ENCODE data around the gene NME5.
A peak's percentile ranks its signal among the peaks of the same experiment; 100 is the strongest.

NME5 gene

DNA sequence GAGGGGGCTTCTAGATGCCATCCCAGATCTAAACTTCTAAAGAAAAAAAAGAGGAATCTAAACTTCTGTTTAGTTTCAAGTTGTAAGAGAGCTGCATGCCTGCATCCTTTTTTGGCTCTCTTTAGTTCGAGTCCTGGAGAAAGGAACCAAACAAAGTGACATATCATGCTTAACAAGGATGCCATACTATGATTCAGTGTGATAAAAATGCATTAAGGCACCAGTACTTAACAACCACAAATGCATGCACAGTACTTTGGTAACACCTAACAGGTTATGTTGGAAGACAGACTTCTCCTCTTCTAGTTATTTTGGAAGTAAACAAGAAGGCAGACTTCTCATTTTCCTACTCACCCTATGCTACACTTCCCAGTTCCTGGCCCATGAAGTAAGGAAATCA is 27.3 kb downstream of the NME5 start:
- H3K9me2 ChIP-seq (replicated peaks; ENCODE audit: low read depth, low read length) = no peaks in the 10 kb centered on the region
- H3K4me2 ChIP-seq (ENCODE audit: low read depth, low read length, poor library complexity, severe bottlenecking) = no peak overlapping the region
- H3K36me3 ChIP-seq (ENCODE audit: insufficient read depth, low read length) = no peaks in the 10 kb centered on the region
- peaks cover 3% of the 10 kb centered on the region for H3K4me1 ChIP-seq (ENCODE audit: insufficient read depth, low read length, poor library complexity, severe bottlenecking)
- no peaks in the 10 kb centered on the region for H3F3A ChIP-seq (ENCODE audit: low read depth)
- H3K79me2 ChIP-seq (ENCODE audit: insufficient read depth, low read length) = no peaks in the 10 kb centered on the region
- H3K9me3 ChIP-seq (ENCODE audit: insufficient read depth, low read depth, low read length) = no peaks in the 10 kb centered on the region
- H3K9ac ChIP-seq (ENCODE audit: low read depth, low read length, poor library complexity, severe bottlenecking) = no peak overlapping the region
- H4K20me1 ChIP-seq (ENCODE audit: insufficient read depth, low read length, poor library complexity, severe bottlenecking) = no peaks in the 10 kb centered on the region
- TF ChIP-seq, protein P1, sequence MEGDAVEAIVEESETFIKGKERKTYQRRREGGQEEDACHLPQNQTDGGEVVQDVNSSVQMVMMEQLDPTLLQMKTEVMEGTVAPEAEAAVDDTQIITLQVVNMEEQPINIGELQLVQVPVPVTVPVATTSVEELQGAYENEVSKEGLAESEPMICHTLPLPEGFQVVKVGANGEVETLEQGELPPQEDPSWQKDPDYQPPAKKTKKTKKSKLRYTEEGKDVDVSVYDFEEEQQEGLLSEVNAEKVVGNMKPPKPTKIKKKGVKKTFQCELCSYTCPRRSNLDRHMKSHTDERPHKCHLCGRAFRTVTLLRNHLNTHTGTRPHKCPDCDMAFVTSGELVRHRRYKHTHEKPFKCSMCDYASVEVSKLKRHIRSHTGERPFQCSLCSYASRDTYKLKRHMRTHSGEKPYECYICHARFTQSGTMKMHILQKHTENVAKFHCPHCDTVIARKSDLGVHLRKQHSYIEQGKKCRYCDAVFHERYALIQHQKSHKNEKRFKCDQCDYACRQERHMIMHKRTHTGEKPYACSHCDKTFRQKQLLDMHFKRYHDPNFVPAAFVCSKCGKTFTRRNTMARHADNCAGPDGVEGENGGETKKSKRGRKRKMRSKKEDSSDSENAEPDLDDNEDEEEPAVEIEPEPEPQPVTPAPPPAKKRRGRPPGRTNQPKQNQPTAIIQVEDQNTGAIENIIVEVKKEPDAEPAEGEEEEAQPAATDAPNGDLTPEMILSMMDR (conservative IDR thresholded peaks at IDR 0.05; ENCODE audit: low read length) = no peak
- no peak for TF ChIP-seq EZH2phosphoT487 (IDR thresholded peaks at IDR 0.05; ENCODE audit: borderline replicate concordance)
- H2AFZ ChIP-seq (ENCODE audit: low read length) = 0 out of 2 replicates have a peak overlapping the region, but pooled peaks have one; percentile 21
- H3K27me3 ChIP-seq (ENCODE audit: insufficient read depth, low read length, poor library complexity, severe bottlenecking) = no peaks in the 10 kb centered on the region
- H3K4me3 ChIP-seq (ENCODE audit: low read length, poor library complexity, severe bottlenecking) = no peak overlapping the region

DNA sequence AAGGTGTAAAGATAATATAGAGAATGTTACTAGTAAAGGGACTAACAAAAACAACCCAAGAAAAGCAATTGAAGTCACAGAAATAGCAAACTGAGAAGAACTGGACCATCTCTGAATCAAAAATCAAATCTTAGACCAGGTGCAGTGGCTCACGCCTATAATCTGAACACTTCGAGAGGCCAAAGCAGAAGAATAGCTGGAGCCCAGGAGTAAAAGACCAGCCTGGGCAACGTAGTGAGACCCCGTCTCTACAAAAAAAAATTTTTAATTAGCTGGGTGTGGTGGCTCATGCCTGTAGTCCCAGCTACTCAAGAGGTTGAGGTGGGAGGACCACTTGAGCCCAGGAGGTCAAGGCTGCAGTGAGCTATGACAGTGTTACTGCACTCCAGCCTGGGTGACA is 28.0 kb downstream of the NME5 start:
- TF ChIP-seq, protein P1 (conservative IDR thresholded peaks at IDR 0.05; ENCODE audit: low read length) = no peak
- TF ChIP-seq EZH2phosphoT487 (IDR thresholded peaks at IDR 0.05; ENCODE audit: borderline replicate concordance) = no peak
- H3K9me2 ChIP-seq (replicated peaks; ENCODE audit: low read depth, low read length) = no peaks in the 10 kb centered on the region
- peaks cover 3% of the 10 kb centered on the region for H3K4me1 ChIP-seq (ENCODE audit: insufficient read depth, low read length, poor library complexity, severe bottlenecking)
- H3K9me3 ChIP-seq (ENCODE audit: insufficient read depth, low read depth, low read length) = no peaks in the 10 kb centered on the region
- no peak overlapping the region for H3K4me3 ChIP-seq (ENCODE audit: low read length, poor library complexity, severe bottlenecking)
- H2AFZ ChIP-seq (ENCODE audit: low read length) = no peak overlapping the region
- no peak overlapping the region for H3K9ac ChIP-seq (ENCODE audit: low read depth, low read length, poor library complexity, severe bottlenecking)
- H3F3A ChIP-seq (ENCODE audit: low read depth) = no peaks in the 10 kb centered on the region
- no peaks in the 10 kb centered on the region for H3K79me2 ChIP-seq (ENCODE audit: insufficient read depth, low read length)
- H3K36me3 ChIP-seq (ENCODE audit: insufficient read depth, low read length) = no peaks in the 10 kb centered on the region
- no peaks in the 10 kb centered on the region for H3K27me3 ChIP-seq (ENCODE audit: insufficient read depth, low read length, poor library complexity, severe bottlenecking)
- H4K20me1 ChIP-seq (ENCODE audit: insufficient read depth, low read length, poor library complexity, severe bottlenecking) = no peaks in the 10 kb centered on the region
- no peak overlapping the region for H3K4me2 ChIP-seq (ENCODE audit: low read depth, low read length, poor library complexity, severe bottlenecking)

DNA sequence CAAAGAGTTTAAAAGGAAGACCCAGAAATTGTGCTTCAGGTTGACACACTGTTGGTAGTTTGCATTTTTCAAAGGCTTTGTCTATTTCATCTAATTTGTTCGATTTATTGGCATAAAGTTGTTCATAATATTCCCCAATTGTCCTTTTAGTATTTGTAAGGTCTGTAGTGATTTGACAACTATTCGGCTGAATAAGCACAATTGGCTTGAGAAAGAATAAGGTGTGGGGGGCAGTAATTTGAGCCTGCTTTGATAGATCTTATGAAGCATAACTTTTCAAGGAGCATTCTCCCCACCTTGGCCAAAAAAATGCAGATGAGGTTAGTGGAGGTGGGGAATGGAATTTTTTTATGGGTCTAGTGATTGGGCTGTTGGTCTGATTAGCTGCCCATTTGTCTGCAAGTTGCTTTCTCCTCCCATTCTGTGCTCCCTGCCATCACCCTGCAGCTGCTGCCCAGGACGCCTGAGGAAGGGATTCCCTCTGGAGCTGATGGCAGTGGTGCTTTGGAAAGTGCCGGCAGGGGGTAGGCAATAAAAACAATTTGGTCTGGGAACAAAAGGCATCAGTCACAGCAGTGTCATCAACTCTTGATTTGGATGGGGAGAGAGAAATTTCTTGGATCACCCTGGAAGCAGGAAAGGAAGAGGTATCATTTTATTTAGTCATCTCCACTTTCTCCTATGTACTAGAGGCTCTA is 28.8 kb downstream of the NME5 start:
- Histone ChIP-seq H3K27me3 (ENCODE audit: insufficient read depth, low read length, poor library complexity, severe bottlenecking) (no peaks in the 10 kb centered on the region), H3K4me2 (ENCODE audit: low read depth, low read length, poor library complexity, severe bottlenecking) (no peak overlapping the region), H3K9me3 (ENCODE audit: insufficient read depth, low read depth, low read length) (no peaks in the 10 kb centered on the region), H3F3A (ENCODE audit: low read depth) (no peaks in the 10 kb centered on the region), H3K36me3 (ENCODE audit: insufficient read depth, low read length) (no peaks in the 10 kb centered on the region), H3K9ac (ENCODE audit: low read depth, low read length, poor library complexity, severe bottlenecking) (no peak overlapping the region), H3K9me2 (replicated peaks; ENCODE audit: low read depth, low read length) (no peaks in the 10 kb centered on the region), H3K4me3 (ENCODE audit: low read length, poor library complexity, severe bottlenecking) (no peak overlapping the region), H2AFZ (ENCODE audit: low read length) (no peak overlapping the region), H4K20me1 (ENCODE audit: insufficient read depth, low read length, poor library complexity, severe bottlenecking) (no peaks in the 10 kb centered on the region), H3K79me2 (ENCODE audit: insufficient read depth, low read length) (no peaks in the 10 kb centered on the region), H3K4me1 (ENCODE audit: insufficient read depth, low read length, poor library complexity, severe bottlenecking) (peaks cover 3% of the 10 kb centered on the region)
- TF ChIP-seq, protein P1 (conservative IDR thresholded peaks at IDR 0.05; ENCODE audit: low read length) = no peak
- no peak for TF ChIP-seq EZH2phosphoT487 (IDR thresholded peaks at IDR 0.05; ENCODE audit: borderline replicate concordance)
